ENCODE results near the gene BOLA1.
"Not testable (repeated sequence)": the region's sequence is repeated elsewhere in the genome, so short reads cannot be mapped to it uniquely, and the experiment has no call there.

DNA sequence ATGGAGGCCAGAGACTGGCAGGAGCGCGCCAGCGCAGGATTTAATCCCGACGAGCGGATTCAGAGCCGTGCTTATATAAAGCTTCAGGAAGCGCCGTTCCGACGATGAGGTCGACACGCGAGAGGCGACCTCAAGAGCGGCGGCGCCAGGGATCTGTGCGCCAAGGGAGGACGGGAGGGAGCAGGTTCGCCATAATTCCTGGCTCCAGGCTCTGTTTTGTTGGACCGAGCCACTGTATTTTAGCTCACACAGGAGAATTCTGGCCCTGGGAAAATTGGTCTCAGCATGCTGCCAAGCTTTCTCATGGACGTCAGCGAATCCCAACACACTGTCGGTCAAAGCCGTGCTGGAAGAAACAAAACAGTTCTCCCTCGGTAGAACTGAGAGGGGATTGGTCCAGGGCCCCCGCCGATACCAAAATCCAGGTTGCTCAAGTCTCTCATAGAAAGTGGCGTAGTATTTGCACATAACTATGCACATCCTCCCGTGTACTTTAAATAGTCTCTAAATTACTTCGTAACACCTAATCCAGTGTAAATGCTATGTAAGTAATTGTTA, 37.8 kb upstream of the BOLA1 start:
- not testable (repeated sequence) for TF ChIP-seq CTCF, POLR2A (IDR thresholded peaks at IDR 0.05)
